ENCODE data around the gene RELL1.
"Not testable (repeated sequence)": the region's sequence is repeated elsewhere in the genome, so short reads cannot be mapped to it uniquely, and the experiment has no call there.

Gene RELL1

DNA sequence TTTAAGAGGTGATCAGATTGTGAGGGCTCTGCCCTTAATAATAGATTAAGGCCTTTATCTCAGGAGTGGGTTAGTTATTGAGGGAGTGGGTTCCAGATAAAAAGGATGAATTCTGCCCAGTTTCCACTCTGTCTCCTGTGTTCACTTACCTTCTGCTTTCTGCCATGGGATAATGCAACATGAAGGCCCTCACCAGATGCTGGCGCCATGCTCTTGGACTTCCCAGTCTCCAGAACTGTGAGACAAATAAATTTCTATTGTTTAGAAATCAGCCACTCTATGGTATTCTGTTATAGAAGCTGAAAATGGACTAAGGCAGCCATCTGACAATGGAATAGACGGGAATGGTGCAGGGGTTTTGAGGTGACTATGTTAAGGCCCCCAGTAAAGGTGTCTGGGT lies 6.9 kb upstream of the RELL1 start:
- DNase-seq (ENCODE audit: low read depth, low spot score): no peak

DNA sequence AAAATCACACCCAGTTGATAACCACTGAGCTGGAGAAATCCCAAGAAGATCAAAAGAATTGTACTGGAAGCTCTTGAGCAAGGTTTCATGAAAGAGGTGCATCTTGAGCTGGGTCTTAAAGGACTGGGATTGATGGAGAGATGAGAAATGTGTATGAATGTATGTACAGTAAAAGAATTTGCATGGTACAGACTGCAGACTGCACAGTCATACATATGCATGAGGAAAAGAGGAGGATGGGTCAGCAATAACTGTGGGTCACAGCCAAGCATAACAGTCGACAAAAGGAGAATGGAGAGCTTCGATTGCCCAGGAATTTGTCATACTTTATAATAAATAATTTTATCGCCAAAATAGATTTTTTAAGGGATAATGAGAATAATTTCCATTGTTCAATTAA lies 4.8 kb upstream of the RELL1 start:
- DNase-seq (ENCODE audit: low read depth, low spot score): no peak

DNA sequence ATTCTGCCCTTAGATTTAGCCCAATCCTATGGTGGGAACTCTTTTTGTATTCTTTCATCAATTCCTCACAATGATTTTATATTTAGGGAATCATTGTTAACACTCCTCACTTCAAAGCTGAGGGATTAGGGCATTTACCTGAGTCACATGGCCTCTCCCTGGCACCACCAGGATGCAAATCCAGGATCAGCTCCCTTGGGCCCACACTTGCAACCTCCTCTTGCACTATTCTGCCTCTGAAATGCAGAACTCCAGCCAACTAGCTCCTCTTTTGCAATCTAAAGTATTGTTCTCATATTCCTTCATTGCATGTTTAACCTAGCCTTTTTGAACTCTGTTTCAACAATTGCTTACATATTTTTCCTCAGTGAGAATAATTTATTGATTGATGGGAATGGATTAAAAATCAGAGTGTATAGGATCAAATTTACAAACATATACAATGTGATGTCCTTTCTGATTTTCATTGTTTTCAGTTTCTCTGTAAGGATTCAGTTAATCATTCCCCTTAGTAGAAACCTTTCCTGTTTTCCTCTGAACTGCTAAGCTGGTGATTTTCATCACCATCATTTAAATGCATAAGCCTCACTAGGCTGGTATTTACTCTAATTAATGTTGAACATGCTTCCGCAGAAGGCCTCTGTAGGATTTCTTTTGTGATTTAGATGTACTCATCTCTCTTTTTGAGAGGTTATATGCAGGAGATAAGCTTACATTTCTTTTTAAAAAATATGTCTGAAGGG lies 3.3 kb upstream of the RELL1 start:
- DNase-seq (ENCODE audit: low read depth, low spot score): no peak

DNA sequence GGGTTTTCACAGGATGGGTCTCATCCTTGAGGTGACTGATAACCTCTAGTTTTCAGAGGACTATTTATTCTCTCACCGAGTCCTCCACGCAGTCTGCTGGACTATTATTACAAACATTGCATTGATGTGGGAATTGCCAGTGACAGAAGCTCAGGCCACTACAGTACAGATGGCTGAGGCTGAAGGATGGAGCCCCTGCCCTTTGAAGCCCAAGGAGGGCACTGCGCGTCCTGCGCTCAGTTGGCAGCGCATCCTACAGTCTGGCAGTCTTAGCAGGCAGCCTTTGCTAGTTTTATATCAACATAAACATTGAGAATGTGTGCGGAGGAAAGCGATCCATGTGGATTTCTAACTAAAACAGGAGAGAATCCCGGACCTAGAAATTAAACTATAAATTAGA lies 1.5 kb upstream of the RELL1 start:
- DNase-seq (ENCODE audit: low read depth, low spot score): no peak

DNA sequence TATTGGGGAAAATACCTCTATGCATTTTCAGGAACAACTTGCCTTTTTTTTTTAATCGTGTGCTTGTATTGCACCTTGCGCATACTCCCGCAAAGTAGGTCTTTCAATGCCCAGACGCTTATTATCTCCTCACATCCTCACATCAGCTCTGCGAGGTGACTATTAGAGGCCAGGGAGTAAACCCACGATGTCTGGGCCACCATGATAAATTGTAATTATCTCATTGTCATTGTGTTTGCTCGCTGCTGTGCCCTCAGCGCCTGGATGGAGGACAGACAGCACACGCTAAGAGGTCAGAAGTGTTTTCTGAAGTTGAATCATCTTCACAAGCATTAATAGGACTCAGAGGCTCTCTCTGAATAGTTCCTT lies 1.0 kb upstream of the RELL1 start:
- no peak for DNase-seq (ENCODE audit: low read depth, low spot score)

DNA sequence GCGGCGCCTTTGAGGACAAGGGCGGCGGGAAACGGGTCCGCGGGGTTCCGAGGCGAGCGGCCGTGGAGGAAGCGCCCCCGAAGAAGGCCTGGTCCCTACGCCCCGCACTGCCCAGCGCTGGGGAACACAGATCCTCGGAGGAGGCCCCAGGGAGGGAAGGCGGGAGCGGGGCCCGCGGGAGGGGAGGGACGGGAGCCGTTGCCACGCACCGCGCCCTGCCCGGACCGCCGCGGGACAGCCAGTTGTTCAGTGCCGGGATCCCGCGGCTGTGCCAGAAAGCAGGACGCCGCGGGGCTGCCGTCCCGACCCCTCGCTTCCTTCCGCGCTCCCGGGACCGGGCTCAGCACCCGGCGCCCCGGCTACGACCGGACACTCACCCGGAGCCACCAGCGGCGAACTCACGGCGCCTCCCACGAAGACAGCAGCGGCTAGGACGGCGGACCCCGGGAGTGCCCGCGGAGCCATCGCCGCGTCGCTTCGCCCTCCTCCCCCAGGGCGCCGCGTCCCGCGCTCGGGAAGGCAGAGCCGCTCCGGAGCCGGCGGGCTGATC lies 278 bp downstream of the RELL1 start:
- no peak for DNase-seq (ENCODE audit: low read depth, low spot score)

DNA sequence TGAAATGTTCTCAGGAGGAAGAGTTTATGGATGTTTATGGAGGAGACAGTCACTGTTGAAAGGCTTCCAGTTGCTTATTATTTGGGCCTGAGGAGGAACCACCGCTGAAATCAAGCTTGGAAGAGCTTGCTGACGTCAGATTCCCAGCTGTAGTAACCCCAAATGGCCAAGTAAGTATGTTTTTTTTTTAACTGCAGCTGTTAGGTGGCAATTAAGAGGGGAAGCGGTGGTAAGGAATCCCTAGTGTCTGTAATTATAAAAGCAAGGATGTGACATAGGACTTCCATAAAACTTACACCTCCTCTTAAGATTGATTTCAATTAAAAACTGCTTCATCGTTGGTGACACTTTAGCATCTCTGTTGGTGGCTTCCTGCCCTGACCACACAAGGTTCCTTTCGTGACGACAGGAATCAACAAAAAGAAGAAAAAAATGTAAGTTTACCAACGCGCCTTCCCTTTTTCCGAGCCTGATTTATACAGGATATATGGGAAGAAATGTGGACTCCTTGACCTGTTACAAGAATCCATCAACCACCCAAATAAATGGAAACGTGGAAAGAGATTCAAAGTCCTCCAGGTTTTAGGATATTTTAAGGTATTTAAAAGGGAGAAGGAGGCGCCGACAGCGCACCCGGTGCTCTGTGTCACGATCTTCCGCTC lies 884 bp downstream of the RELL1 start:
- peak; percentile 10 for DNase-seq (ENCODE audit: low read depth, low spot score)

DNA sequence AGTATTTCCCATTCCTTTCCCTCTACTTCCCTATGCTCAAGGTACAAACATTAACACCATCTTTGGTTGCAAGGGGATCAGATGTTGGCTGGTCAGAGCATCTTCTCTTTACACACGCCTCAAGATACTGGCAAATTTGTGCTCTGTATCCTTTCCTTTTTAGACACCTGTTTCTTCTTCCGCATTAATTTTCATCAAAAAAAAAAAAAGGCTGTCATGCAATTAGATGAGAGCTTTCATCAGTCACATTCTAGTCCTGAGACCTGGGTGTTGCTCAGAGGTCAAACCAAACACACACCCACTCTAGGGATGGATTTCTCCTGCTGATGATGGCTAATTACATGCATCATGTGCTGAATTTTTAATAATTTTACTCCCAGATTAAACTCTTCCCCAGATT lies 2.0 kb downstream of the RELL1 start:
- no peak for DNase-seq (ENCODE audit: low read depth, low spot score)

DNA sequence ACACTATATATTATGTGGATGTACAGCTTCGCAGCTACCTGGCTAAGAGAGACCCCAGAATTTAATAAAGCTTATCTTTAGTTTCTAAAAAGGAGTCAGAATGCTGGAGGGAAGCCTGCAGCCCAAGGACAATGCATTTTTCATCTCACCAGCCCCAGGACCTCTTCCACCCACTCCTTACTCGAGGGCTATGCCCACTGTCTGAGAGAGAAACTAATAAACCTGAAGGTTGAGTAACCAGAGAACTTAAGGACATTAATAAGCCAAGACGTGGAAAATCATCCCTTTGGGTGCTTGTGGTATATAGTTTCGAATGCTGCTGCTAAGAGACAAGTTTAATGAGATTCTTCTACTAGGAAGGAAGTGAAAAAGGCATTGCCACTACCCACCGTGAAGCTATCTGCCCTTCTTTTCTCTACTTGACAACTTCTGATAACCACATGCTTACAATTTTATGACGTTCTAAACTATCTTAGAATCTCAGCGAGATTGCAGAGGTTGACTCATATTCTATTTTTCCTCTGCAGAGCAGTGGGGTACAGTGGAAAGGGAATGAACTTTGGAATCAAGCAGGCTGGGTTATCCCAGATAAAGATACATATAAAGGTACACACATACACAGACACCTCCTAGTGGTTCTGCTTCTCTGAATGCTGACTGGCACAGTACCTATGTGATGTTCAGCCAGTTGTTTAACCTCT lies 3.3 kb downstream of the RELL1 start:
- DNase-seq (ENCODE audit: low read depth, low spot score): no peak

DNA sequence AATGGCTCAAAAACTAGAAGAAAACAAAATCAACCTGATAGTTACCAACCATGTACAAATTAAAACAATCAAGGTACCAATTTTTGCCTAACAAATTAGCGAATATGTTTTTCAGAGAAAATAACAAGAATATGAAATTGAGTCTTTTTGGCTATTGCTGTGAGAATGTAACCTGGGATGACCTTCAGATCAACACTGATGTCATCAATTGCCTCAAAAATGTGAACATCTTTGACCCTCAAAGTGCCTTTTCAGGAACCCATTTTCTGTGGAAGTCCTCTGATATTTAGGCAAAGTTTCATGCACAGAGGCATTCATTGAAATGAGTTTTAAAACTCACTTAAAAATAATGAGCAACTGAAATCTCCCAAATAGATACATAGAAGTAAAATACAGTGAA lies 6.1 kb downstream of the RELL1 start:
- no peak for DNase-seq (ENCODE audit: low read depth, low spot score)

DNA sequence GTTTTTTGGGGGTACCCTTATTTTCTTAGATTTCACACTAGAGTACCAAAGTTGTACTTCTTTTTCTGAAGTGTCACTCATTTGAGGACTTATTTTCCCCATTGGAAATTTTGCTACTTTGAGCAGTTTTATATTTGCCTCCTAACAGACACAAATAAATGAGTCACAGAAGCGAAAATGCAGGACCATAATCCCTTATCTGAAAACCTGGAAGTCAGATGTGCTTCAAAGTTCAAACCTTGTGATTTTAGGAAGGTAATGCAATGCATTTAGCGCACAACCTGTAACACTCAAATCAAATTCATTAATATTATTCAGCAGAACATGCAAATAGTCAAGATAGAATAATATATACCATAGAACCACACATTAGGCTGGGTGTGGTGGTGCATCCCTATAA lies 6.9 kb downstream of the RELL1 start:
- DNase-seq (ENCODE audit: low read depth, low spot score): no peak

DNA sequence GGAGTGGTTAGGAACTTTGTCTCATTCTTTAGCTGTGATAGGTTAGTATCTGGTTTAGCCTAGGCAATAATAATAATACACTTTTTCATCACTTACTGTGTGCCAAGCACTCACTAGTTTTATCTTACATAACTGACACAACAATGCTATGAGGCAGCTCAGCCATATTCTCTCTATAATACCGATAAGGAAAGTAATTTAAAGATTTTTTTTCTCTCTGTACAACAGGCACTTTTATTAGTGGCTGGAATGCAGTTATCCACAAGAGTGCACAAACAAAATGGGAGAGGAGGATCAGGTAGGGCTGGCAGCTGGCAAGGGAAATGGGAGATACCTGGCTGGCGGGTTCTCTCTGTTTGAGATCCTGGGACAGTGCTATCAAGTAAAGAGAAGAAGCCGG lies 7.6 kb downstream of the RELL1 start:
- DNase-seq (ENCODE audit: low read depth, low spot score): no peak

DNA sequence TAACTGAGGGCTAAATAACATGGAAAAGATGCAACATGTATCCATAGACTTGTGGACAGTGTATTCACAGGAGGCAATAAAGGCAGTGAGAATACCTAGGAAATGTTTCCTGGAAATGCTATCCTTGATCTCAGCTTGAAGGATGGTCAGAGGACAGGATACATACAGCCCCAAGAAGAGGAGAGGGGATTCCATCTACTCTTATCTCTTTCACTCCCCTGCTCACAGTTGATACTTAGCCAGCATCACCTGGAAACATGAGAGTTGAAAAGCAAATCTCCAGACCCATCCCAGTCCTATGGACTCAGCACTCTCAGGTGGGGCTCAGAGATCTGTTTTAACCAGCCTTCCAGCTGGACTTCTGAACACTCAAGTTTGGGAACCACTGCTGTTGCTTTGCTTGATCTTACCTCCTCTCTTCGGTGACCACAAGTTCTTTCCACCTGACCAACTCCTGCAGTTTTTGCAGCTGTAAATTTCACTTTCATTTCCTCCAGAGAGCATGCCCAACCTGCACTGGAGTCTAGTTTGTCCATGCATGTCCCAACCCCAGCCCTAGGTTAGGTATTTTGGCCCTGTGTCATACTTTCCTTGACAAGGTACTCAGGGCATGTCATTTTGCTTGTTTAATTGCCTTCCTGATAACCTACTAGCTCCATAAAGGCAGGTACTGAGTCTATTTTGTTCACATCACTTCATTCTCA lies 10.4 kb downstream of the RELL1 start:
- DNase-seq (ENCODE audit: low read depth, low spot score): no peak

DNA sequence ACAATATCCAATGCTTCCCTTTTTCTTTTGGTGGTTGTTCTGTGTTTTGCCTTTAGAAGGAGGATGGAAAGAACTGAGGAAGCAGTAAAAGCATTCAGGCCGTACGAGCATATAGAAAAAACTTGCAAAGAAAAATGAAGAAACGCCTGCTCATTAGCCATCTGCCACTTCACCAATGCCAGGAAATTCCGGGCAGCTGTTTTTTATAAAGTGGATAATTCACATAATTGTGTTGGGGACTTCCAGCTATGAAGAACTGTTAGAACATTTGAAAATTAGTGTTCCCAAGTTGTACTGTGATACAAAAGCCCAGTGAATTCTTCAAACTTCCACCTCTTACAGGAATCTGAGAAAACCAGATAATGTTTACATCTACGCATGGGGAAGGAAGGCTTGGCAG lies 11.7 kb downstream of the RELL1 start:
- DNase-seq (ENCODE audit: low read depth, low spot score): no peak

DNA sequence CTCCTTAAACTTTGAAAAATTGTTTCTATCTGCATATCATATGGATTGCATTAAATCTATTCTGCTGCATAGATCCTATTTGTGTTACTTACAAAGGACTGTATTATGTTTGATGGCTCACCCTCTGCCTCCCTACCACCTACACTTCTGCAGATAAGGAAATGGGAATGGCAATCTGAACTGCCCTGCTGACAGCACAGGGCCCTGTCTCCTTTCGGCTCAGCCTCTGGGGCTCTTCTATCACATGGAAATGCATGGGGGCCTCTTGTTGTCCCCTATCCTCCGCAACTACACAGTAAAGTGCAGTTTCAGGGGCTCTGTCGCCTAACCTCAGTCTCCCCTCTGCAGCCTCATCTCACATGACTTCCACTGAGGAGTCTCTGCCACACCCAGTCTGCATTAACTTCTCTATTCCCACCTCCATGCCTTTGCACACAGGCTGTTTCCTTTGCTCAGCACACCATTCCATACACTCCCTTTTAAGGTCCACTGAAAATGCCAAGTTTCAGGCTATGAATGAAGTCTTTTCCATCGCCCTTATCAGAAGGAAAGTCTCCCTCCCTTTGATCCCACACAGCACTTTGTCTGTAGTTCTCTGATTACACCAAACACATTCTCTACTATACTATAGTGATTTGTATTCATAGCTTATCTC lies 12.5 kb downstream of the RELL1 start:
- no peak for DNase-seq (ENCODE audit: low read depth, low spot score)

DNA sequence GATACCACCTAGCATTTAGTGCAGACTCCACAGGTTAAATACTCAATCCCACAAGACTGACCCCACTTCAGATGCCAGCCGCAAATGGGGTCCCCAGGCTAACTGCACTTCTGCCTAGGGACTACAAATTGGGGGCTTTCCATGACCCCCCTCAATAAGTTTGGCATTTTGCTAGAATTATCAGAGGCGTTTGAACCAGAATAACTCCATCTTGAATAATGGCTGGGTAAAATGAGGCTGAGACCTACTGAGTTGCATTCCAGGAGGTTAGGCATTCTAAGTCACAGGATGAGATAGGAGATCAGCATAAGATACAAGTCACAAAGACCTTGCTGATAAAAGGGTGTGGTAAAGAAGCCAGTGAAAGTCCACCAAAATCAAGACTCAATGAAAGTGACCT lies 15.1 kb downstream of the RELL1 start:
- DNase-seq (ENCODE audit: low read depth, low spot score): no peak

DNA sequence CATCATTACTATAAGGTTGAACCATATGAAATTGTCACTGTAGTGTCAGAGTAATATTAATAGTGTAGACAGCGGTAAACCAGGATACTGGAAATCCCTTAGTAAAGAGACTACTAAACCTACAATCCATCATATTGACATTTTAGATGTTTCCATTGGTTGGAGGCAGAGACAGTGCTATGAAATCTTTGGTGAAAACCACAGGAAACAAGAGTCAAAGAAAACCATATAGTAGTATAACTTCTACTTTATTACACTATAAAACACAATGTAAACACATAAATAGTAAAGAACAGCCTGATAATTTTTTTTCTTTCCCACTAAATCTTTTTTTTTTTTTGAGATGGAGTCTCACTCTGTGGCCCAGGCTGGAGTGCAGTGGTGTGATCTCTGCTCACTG lies 15.9 kb downstream of the RELL1 start:
- DNase-seq (ENCODE audit: low read depth, low spot score): no peak

DNA sequence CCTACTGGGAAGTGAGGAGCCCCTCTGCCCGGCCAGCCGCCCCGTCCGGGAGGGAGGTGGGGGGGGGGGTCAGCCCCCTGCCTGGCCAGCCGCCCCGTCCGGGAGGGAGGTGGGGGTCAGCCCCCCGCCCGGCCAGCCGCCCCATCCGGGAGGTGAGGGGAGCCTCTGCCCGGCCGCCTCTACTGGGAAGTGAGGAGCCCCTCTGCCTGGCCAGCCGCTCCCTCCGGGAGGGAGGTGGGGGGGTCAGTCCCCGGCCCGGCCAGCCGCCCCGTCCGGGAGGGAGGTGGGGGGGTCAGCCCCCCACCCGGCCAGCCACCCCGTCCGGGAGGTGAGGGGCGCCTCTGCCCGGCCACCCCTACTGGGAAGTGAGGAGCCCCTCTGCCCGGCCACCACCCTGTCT lies 17.1 kb downstream of the RELL1 start:
- not testable (repeated sequence) for DNase-seq (ENCODE audit: low read depth, low spot score)

DNA sequence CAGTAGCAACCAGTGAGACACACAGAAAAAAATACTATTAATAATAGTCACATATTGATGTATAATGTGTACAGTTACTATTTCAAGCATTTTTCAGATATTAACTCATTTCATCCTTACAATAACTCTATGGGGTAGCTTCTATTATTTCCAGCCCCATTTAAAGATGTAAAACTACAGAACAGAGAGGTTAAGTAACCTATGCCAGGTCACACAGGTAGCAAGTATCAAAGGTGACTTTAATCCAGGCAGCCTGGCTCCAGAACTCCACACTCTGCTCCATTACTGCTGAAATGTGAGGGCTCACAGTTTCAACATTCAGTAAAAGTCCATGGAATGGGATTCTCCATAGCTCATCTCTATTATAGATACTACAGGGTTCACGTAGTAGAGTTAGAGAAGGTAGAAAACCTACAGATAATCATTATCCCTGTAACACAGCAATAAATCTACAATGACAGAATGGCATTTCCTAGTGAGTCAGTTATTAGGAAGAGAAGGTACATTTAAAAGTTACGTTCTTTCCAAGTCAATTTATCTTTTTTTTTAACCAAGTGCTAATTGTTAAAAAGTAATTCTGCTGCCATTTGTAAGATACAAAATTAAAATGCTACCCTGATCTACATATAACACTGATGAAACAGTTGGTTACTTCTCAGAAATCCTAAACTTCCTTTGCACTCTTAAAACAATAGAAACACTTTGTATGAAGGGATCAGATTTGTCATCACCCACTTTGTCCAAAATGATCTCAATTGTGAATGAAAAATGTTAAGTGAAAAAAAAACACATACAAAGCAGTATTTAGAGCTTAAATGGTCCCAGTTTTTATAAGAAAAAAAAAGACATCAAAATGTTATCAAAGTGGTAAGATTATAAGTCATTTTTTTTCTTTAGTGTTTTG lies 18.7 kb downstream of the RELL1 start:
- no peak for DNase-seq (ENCODE audit: low read depth, low spot score)

DNA sequence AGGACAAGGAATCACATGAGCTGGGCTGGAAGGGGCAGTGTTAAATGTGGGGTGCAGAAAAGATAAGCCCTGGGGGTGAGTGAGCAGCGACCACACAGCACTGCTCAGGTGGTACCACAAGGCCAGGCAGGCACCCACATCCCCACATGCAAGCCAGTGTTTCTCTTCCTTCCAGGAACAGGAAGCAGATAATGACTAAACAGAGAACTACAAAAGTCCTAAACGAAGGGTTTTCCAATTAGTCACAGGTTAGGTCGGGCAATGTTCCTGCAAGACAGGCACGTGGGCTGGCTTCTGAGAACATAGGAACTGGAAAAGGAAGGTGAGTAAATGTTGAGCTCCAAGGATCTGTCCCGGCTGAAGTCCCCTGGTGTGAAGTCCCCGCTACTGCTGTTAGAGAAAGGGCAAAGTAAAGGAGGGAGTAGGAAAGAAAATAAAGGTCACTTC lies 19.5 kb downstream of the RELL1 start:
- no peak for DNase-seq (ENCODE audit: low read depth, low spot score)

Measured in activated CD4-positive, CD25-positive, alpha-beta regulatory T cell treated with anti-CD3 and anti-CD28 coated beads, Interleukin-2, amount 50 U/mL, for 16 hours (primary cell).